RPMI7951 (cell line): Measurements from ENCODE around the gene DOCK1. TPM values are rescaled to one million over a fixed set of nuclear protein-coding genes. Genes with fewer than 3 reads are reported as not detected.
"Not testable (repeated sequence)": the region's sequence is repeated elsewhere in the genome, so short reads cannot be mapped to it uniquely, and the experiment has no call there.

Source experiments
- DNase-seq: peaks from one replicate; pipeline ENCODE4 v3.0.0-alpha.2; 2012; ENCODE audit warnings: low read depth
- total RNA-seq: library from RNA; depleted of rRNA; stranded (reverse); fragments of >200 nt; shearing (Covaris generic); gene quantifications from 2 replicates; pipeline ENCODE4 v1.2.3, GENCODE V29; 2014; rRNA removed

The DOCK1 gene
- total RNA-seq = 15.7 and 17.4 TPM in 2 replicates

- DNase-seq = peak; percentile 62
Observed at GRCh38 chr10:126904818-126905701, at the start of gene DOCK1. Gene DOCK1, plus strand, starts transcription at chr10:126905428. Its CDS starts 90 bp downstream, at chr10:126905518.

- no peak for DNase-seq
Observed at GRCh38 chr10:126857178-126857806, 47.9 kb upstream of the DOCK1 start.

GRCh38 chr10:126867567-126868365 is 37.5 kb upstream of the DOCK1 start:
- DNase-seq = peak; percentile 63

- no peak for DNase-seq
Observed at GRCh38 chr10:126868371-126868770, 36.9 kb upstream of the DOCK1 start.

GRCh38 chr10:126872135-126872534 is 33.1 kb upstream of the DOCK1 start:
- DNase-seq = no peak

GRCh38 chr10:126872768-126873167 is 32.5 kb upstream of the DOCK1 start:
- no peak for DNase-seq

- DNase-seq = no peak
Observed at GRCh38 chr10:126876456-126876855, 28.8 kb upstream of the DOCK1 start.

GRCh38 chr10:126877390-126877789 is 27.8 kb upstream of the DOCK1 start:
- DNase-seq = no peak

GRCh38 chr10:126878594-126878993 is 26.6 kb upstream of the DOCK1 start:
- no peak for DNase-seq

- DNase-seq = peak; percentile 41
Observed at GRCh38 chr10:126880926-126881325, 24.3 kb upstream of the DOCK1 start.

- DNase-seq = not testable (repeated sequence)
Observed at GRCh38 chr10:126882055-126882454, 23.2 kb upstream of the DOCK1 start.

- peak; percentile 25 for DNase-seq
Observed at GRCh38 chr10:126888436-126888835, 16.8 kb upstream of the DOCK1 start.

GRCh38 chr10:126889421-126889820 is 15.8 kb upstream of the DOCK1 start:
- no peak for DNase-seq

GRCh38 chr10:126890797-126891196 is 14.4 kb upstream of the DOCK1 start:
- DNase-seq = not testable (repeated sequence)

GRCh38 chr10:126892226-126893175 is 12.7 kb upstream of the DOCK1 start:
- DNase-seq = no peak

GRCh38 chr10:126893206-126893605 is 12.0 kb upstream of the DOCK1 start:
- DNase-seq = no peak

- no peak for DNase-seq
Observed at GRCh38 chr10:126893841-126894240, 11.4 kb upstream of the DOCK1 start.

GRCh38 chr10:126895214-126895781 is 9.9 kb upstream of the DOCK1 start:
- DNase-seq = no peak

- no peak for DNase-seq
Observed at GRCh38 chr10:126898460-126898859, 6.8 kb upstream of the DOCK1 start.

- DNase-seq = not testable (repeated sequence)
Observed at GRCh38 chr10:126899529-126899928, 5.7 kb upstream of the DOCK1 start.

- DNase-seq = peak; percentile 92
Observed at GRCh38 chr10:126902157-126902556, 3.1 kb upstream of the DOCK1 start.
